ENCODE results near the gene CLNK. TPM values are rescaled to one million over a fixed set of nuclear protein-coding genes. Genes with fewer than 3 reads are reported as not detected.
A peak's percentile ranks its signal among the peaks of the same experiment; 100 is the strongest.

Gene CLNK
- total and polyA plus RNA-seq, 4 donors = under 0.01 to 0.01 (median under 0.01) TPM; not detected in 1

DNA sequence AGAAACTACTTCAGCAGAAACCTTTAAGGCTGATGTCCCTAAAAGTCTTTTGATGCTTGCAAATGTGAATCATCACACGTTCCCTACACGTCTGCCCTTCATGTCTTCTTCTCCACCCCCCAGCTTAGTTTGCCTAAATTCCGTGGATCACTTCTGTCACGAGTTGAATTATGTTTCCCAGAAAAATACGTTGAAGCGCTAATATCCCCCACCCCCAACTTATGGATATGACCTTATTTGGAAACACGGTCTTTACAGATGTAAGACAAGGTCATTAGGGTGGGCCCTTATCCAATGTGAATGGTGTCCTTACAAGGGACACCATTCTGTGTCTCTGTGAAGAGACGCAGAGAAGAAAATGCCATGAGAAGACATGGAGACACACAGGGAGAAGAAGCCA, 225.3 kb downstream of the CLNK start:
- DNase-seq (ENCODE audit: low spot score) = no peak
- Histone ChIP-seq H3K27ac (ENCODE audit: low read depth in 1 of 2, low read length in 2 of 2) (no peak overlapping the region), H3K9ac (ENCODE audit: low read depth in 1 of 2, low read length in 2 of 2) (no peak overlapping the region), H3K4me3 (ENCODE audit: low read depth in 1 of 3, low read length in 3 of 3) (no peak overlapping the region), H3K36me3 (ENCODE audit: control insufficient read depth in 4 of 4, insufficient read depth in 3 of 4, low read depth in 1 of 4, low read length in 3 of 4) (peaks cover 0 to 3% (median 1%) of the 10 kb centered on the region in 4 donors), H3K9me3 (ENCODE audit: control insufficient read depth in 4 of 4, low read length in 3 of 4) (peaks cover 0 to 12% (median 3%) of the 10 kb centered on the region in 4 donors), H3K4me1 (ENCODE audit: control insufficient read depth in 4 of 4, insufficient read depth in 4 of 4, low read length in 3 of 4) (peaks cover 2 to 17% (median 9%) of the 10 kb centered on the region in 4 donors), H3K27me3 (ENCODE audit: control insufficient read depth in 4 of 4, insufficient read depth in 4 of 4, low read length in 3 of 4) (peaks cover 2 to 11% (median 4%) of the 10 kb centered on the region in 4 donors)
- no peak for TF ChIP-seq EGR1 (IDR thresholded peaks at IDR 0.05; ENCODE audit: low read depth in 2 of 2)
- TF ChIP-seq, protein P1, sequence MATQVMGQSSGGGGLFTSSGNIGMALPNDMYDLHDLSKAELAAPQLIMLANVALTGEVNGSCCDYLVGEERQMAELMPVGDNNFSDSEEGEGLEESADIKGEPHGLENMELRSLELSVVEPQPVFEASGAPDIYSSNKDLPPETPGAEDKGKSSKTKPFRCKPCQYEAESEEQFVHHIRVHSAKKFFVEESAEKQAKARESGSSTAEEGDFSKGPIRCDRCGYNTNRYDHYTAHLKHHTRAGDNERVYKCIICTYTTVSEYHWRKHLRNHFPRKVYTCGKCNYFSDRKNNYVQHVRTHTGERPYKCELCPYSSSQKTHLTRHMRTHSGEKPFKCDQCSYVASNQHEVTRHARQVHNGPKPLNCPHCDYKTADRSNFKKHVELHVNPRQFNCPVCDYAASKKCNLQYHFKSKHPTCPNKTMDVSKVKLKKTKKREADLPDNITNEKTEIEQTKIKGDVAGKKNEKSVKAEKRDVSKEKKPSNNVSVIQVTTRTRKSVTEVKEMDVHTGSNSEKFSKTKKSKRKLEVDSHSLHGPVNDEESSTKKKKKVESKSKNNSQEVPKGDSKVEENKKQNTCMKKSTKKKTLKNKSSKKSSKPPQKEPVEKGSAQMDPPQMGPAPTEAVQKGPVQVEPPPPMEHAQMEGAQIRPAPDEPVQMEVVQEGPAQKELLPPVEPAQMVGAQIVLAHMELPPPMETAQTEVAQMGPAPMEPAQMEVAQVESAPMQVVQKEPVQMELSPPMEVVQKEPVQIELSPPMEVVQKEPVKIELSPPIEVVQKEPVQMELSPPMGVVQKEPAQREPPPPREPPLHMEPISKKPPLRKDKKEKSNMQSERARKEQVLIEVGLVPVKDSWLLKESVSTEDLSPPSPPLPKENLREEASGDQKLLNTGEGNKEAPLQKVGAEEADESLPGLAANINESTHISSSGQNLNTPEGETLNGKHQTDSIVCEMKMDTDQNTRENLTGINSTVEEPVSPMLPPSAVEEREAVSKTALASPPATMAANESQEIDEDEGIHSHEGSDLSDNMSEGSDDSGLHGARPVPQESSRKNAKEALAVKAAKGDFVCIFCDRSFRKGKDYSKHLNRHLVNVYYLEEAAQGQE (IDR thresholded peaks at IDR 0.05) = no peak
- WGBS = 94% methylated on average over 8 of the region's 8 CpGs

DNA sequence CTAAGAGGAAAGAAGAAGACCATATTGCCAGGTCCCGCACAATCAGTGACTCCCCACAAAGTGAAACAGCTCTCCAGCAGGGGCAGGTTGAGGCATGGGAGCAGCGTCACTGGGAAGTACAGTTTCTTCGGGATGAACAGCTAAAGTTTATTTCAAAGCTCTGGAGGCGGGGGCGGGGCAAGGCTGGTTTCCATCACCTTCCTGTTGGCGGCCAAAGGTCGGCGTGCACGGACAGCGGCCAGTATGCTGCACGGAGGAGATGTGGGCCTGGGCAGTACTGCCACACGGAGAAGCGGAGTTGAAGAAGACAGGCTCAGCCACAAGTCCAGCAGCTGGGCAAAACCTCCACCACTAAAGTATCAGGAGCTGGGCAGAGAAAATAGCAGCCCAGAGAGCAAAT, 226.4 kb downstream of the CLNK start:
- no peak for DNase-seq (ENCODE audit: low spot score)
- no peak for TF ChIP-seq FOXA1 (IDR thresholded peaks at IDR 0.05)
- TF ChIP-seq, protein P2, sequence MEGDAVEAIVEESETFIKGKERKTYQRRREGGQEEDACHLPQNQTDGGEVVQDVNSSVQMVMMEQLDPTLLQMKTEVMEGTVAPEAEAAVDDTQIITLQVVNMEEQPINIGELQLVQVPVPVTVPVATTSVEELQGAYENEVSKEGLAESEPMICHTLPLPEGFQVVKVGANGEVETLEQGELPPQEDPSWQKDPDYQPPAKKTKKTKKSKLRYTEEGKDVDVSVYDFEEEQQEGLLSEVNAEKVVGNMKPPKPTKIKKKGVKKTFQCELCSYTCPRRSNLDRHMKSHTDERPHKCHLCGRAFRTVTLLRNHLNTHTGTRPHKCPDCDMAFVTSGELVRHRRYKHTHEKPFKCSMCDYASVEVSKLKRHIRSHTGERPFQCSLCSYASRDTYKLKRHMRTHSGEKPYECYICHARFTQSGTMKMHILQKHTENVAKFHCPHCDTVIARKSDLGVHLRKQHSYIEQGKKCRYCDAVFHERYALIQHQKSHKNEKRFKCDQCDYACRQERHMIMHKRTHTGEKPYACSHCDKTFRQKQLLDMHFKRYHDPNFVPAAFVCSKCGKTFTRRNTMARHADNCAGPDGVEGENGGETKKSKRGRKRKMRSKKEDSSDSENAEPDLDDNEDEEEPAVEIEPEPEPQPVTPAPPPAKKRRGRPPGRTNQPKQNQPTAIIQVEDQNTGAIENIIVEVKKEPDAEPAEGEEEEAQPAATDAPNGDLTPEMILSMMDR (IDR thresholded peaks at IDR 0.05; ENCODE audit: low read depth, low read length, missing input control) = no peak
- TF ChIP-seq GABPA (IDR thresholded peaks at IDR 0.05 in 1 of 2, conservative IDR thresholded peaks at IDR 0.05 in 1 of 2) = no peak
- TF ChIP-seq YY1 (IDR thresholded peaks at IDR 0.05) = no peak
- no peak for TF ChIP-seq EGR1 (IDR thresholded peaks at IDR 0.05; ENCODE audit: low read depth in 2 of 2)
- TF ChIP-seq, protein P3, sequence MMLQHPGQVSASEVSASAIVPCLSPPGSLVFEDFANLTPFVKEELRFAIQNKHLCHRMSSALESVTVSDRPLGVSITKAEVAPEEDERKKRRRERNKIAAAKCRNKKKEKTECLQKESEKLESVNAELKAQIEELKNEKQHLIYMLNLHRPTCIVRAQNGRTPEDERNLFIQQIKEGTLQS (IDR thresholded peaks at IDR 0.05) = no peak
- TF ChIP-seq RAD21 (IDR thresholded peaks at IDR 0.05) = no peak
- TF ChIP-seq FOXA2 (IDR thresholded peaks at IDR 0.05) = no peak
- H3K4me1 ChIP-seq (ENCODE audit: control insufficient read depth in 4 of 4, insufficient read depth in 4 of 4, low read length in 3 of 4) = peaks cover 2 to 17% (median 9%) of the 10 kb centered on the region in 4 donors

DNA sequence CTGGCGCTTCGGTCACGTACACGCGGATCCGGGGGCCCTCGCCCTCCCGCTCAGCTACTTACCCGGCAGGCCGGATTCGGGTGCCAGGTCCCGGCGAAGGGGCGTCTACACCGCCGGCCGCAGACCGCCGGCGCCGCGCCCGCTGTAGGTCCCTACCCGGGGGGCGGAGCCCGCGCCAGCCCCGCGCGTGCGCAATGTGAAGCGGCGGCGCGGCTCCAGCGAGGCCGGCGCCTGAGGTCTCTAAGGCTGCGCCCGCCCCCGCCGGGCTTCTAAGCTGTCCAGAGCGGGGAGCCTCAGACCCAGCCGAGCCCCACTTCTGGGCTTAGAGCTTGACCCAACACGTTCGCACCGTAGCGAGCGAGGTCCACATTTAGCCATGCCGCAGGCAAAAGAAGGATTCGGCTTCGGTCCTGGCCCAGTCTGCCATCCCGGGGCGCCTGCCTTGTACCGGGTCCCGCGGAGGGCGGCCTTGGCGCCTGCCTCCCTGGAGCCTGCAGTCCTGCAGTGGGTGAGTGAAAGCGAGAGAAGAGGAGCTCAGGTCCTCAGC, 227.2 kb downstream of the CLNK start, which contains the start of gene ZNF518B:
Gene ZNF518B, minus strand, starts transcription at position 172 of the 547 bp plus-strand sequence. CDS start 11,098 bp downstream, outside the sequence.
- WGBS = 8% methylated on average over 60 of the region's 60 CpGs
- H3K9ac ChIP-seq (ENCODE audit: low read depth in 1 of 2, low read length in 2 of 2) = no peak within 1 kb of the TSS
- peaks cover 0 to 7% (median 3%) of the 10 kb centered on the region in 4 donors for H3K36me3 ChIP-seq (ENCODE audit: control insufficient read depth in 4 of 4, insufficient read depth in 3 of 4, low read depth in 1 of 4, low read length in 3 of 4)
- H3K4me1 ChIP-seq (ENCODE audit: control insufficient read depth in 4 of 4, insufficient read depth in 4 of 4, low read length in 3 of 4) = peaks cover 2 to 17% (median 9%) of the 10 kb centered on the region in 4 donors
- no peak for TF ChIP-seq YY1 (IDR thresholded peaks at IDR 0.05)
- TF ChIP-seq, protein P4, sequence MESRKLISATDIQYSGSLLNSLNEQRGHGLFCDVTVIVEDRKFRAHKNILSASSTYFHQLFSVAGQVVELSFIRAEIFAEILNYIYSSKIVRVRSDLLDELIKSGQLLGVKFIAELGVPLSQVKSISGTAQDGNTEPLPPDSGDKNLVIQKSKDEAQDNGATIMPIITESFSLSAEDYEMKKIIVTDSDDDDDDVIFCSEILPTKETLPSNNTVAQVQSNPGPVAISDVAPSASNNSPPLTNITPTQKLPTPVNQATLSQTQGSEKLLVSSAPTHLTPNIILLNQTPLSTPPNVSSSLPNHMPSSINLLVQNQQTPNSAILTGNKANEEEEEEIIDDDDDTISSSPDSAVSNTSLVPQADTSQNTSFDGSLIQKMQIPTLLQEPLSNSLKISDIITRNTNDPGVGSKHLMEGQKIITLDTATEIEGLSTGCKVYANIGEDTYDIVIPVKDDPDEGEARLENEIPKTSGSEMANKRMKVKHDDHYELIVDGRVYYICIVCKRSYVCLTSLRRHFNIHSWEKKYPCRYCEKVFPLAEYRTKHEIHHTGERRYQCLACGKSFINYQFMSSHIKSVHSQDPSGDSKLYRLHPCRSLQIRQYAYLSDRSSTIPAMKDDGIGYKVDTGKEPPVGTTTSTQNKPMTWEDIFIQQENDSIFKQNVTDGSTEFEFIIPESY (IDR thresholded peaks at IDR 0.05) = no peak
- TF ChIP-seq FOXA2 (IDR thresholded peaks at IDR 0.05) = no peak
- TF ChIP-seq, protein P5, sequence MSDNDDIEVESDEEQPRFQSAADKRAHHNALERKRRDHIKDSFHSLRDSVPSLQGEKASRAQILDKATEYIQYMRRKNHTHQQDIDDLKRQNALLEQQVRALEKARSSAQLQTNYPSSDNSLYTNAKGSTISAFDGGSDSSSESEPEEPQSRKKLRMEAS (IDR thresholded peaks at IDR 0.05) = no peak
- TF ChIP-seq RAD21 (IDR thresholded peaks at IDR 0.05) = no peak
- no peak for TF ChIP-seq FOXA1 (IDR thresholded peaks at IDR 0.05)
- TF ChIP-seq HNF4G (IDR thresholded peaks at IDR 0.05) = no peak
- no peak for TF ChIP-seq GABPA (IDR thresholded peaks at IDR 0.05 in 1 of 2, conservative IDR thresholded peaks at IDR 0.05 in 1 of 2)
- TF ChIP-seq EGR1 (IDR thresholded peaks at IDR 0.05; ENCODE audit: low read depth in 2 of 2) = no peak
- TF ChIP-seq NR2F2 (IDR thresholded peaks at IDR 0.05) = no peak
- TF ChIP-seq HNF4A (conservative IDR thresholded peaks at IDR 0.05) = no peak
- peaks cover 0 to 12% (median 3%) of the 10 kb centered on the region in 4 donors for H3K9me3 ChIP-seq (ENCODE audit: control insufficient read depth in 4 of 4, low read length in 3 of 4)
- H3K27me3 ChIP-seq (ENCODE audit: control insufficient read depth in 4 of 4, insufficient read depth in 4 of 4, low read length in 3 of 4) = peaks cover 2 to 11% (median 4%) of the 10 kb centered on the region in 4 donors
- peak within 1 kb of the TSS; percentile 43 to 84 (median 45) for H3K4me3 ChIP-seq (ENCODE audit: low read depth in 1 of 3, low read length in 3 of 3)
- peak; percentile 81 for DNase-seq (ENCODE audit: low spot score)
- H3K27ac ChIP-seq (ENCODE audit: low read depth in 1 of 2, low read length in 2 of 2) = no peak within 1 kb of the TSS

More for the DNA sequence above, 226.4 kb downstream of the CLNK start:
- Histone ChIP-seq H3K9me3 (ENCODE audit: control insufficient read depth in 4 of 4, low read length in 3 of 4) (peaks cover 0 to 12% (median 3%) of the 10 kb centered on the region in 4 donors), H3K27me3 (ENCODE audit: control insufficient read depth in 4 of 4, insufficient read depth in 4 of 4, low read length in 3 of 4) (peaks cover 2 to 11% (median 4%) of the 10 kb centered on the region in 4 donors), H3K36me3 (ENCODE audit: control insufficient read depth in 4 of 4, insufficient read depth in 3 of 4, low read depth in 1 of 4, low read length in 3 of 4) (peaks cover 0 to 4% (median 2%) of the 10 kb centered on the region in 4 donors), H3K4me3 (ENCODE audit: low read depth in 1 of 3, low read length in 3 of 3) (no peak overlapping the region), H3K27ac (ENCODE audit: low read depth in 1 of 2, low read length in 2 of 2) (no peak overlapping the region), H3K9ac (ENCODE audit: low read depth in 1 of 2, low read length in 2 of 2) (no peak overlapping the region)
- WGBS = 58% methylated on average over 13 of the region's 13 CpGs
